D721Med (cell line): Measurements from ENCODE around the gene NUAK2.

Experiments used
- DNase-seq: peaks from one replicate; pipeline ENCODE4 v3.0.0; 2011; ENCODE audit warnings: low spot score; ENCODE audit not compliant: insufficient read length
- FAIRE-seq: peaks from 2 replicates; lab custom pipeline; 2011; peaks lifted over from hg19 to GRCh38; lab: Jason Lieb, UNC
- CTCF ChIP-seq: IDR thresholded peaks from 2 replicates; pipeline ENCODE4 v1.5.1; 2012; ENCODE audit warnings: mild to moderate bottlenecking, control low read depth; ENCODE audit not compliant: insufficient read depth; ENCODE audit errors: missing control alignments

The NUAK2 gene

GRCh38 chr1:205294934-205295333 is 26.6 kb downstream of the NUAK2 start:
- DNase-seq = no peak
- TF ChIP-seq CTCF = no peak
- no peak for FAIRE-seq

GRCh38 chr1:205294175-205294917 is 27.2 kb downstream of the NUAK2 start:
- FAIRE-seq = no peak
- TF ChIP-seq CTCF = no peak
- DNase-seq = no peak

- DNase-seq (no peak), FAIRE-seq (no peak)
- TF ChIP-seq CTCF = no peak
Observed at GRCh38 chr1:205293350-205294074, 28.0 kb downstream of the NUAK2 start.

- DNase-seq (no peak), FAIRE-seq (no peak)
- no peak for TF ChIP-seq CTCF
Observed at GRCh38 chr1:205291596-205291995, 29.9 kb downstream of the NUAK2 start.

GRCh38 chr1:205287767-205288559 is 33.6 kb downstream of the NUAK2 start:
- FAIRE-seq (no peak), DNase-seq (no peak)
- no peak for TF ChIP-seq CTCF

GRCh38 chr1:205287076-205287475 is 34.5 kb downstream of the NUAK2 start:
- DNase-seq = no peak
- no peak for FAIRE-seq
- TF ChIP-seq CTCF = no peak
